GM12878 (cell line): Measurements from ENCODE around the gene TMEM238L. TPM values are rescaled to one million over a fixed set of nuclear protein-coding genes. Genes with fewer than 3 reads are reported as not detected.

Experiments used
- ATF7 ChIP-seq: fragments of 450-650 bp; IDR thresholded peaks from 2 replicates; pipeline ENCODE4 v1.6.1; 2016; ENCODE audit warnings: low read depth, mild to moderate bottlenecking
- CBX5 ChIP-seq: sonication (generic); IDR thresholded peaks from 2 replicates; pipeline ENCODE4 v1.6.1; 2016; ENCODE audit warnings: low read depth, moderate library complexity, mild to moderate bottlenecking, inconsistent platforms
- CHD1 ChIP-seq: IDR thresholded peaks from 2 replicates; pipeline ENCODE4 v1.6.1; 2012; ENCODE audit warnings: low read depth, low read length, improper control_type of control experiment
- GATAD2B ChIP-seq: fragments of 450-650 bp; conservative IDR thresholded peaks from 2 replicates; pipeline ENCODE4 v1.6.1; 2017; ENCODE audit warnings: low read depth, mild to moderate bottlenecking, moderate library complexity
- JUND ChIP-seq: IDR thresholded peaks from 2 replicates; pipeline ENCODE4 v1.6.1; 2012; ENCODE audit warnings: low read depth, mild to moderate bottlenecking, low read length, improper control_type of control experiment, moderate library complexity
- MEF2A ChIP-seq: IDR thresholded peaks from 2 replicates; pipeline ENCODE4 v1.6.1; 2011; ENCODE audit warnings: low read depth, mild to moderate bottlenecking, low read length, moderate library complexity; ENCODE audit not compliant: insufficient read depth
- NFYB ChIP-seq: IDR thresholded peaks from 2 replicates; pipeline ENCODE4 v1.6.1; 2011; ENCODE audit warnings: low read depth, mild to moderate bottlenecking, low read length, improper control_type of control experiment, moderate library complexity; ENCODE audit not compliant: insufficient read depth
- SIN3A ChIP-seq: IDR thresholded peaks from 2 replicates; pipeline ENCODE4 v1.6.1; 2012; ENCODE audit warnings: low read depth, low read length, improper control_type of control experiment
- SIX5 ChIP-seq: IDR thresholded peaks from 2 replicates; pipeline ENCODE4 v1.6.1; 2011; ENCODE audit warnings: mild to moderate bottlenecking, low read depth, low read length, moderate library complexity; ENCODE audit not compliant: severe bottlenecking
- SMARCA5 ChIP-seq: fragments of 450-650 bp; IDR thresholded peaks from 2 replicates; pipeline ENCODE4 v1.6.1; 2017; ENCODE audit warnings: mild to moderate bottlenecking
- SMC3 ChIP-seq: IDR thresholded peaks from 2 replicates; pipeline ENCODE4 v1.6.1; 2011; ENCODE audit warnings: low read length, improper control_type of control experiment, borderline replicate concordance
- SUPT20H ChIP-seq: IDR thresholded peaks from 2 replicates; pipeline ENCODE4 v1.6.1; 2011; ENCODE audit warnings: low read depth, mild to moderate bottlenecking, low read length, moderate library complexity, borderline replicate concordance; ENCODE audit not compliant: control insufficient read depth
- TCF12 ChIP-seq: IDR thresholded peaks from 2 replicates; pipeline ENCODE4 v1.6.1; 2011; ENCODE audit warnings: low read depth, mild to moderate bottlenecking, low read length
- YY1 ChIP-seq: IDR thresholded peaks from 2 replicates; pipeline ENCODE4 v1.6.1; 2011; ENCODE audit warnings: low read depth, mild to moderate bottlenecking, low read length
- ZNF24 ChIP-seq: fragments of 450-650 bp; IDR thresholded peaks from 2 replicates; pipeline ENCODE4 v1.6.1; 2017; ENCODE audit warnings: antibody characterized with exemption, mild to moderate bottlenecking
- polyA plus RNA-seq, 11 experiments: library from polyadenylated mRNA; depleted of rRNA in 4 of 11; unstranded in 6 of 11; stranded (reverse) in 5 of 11; fragments of >200 nt; fragmentation: Nextera tagmentation in 4 of 11; fragmentation: Illumina TruSeq in 1 of 11; extraction: Ambion mirVana in 4 of 11; extraction: Trizol in 1 of 11; gene quantifications; 1 replicate in 1 of 11; 2 replicates in 10 of 11; pipeline versions ENCODE4 v1.2.1 to v1.2.3, GENCODE V29; 2011 to 2016; ENCODE audit warnings: inconsistent platforms in 2 of 11, missing spikeins in 2 of 11, low read depth in 1 of 11
- total RNA-seq, 4 experiments: library from RNA; depleted of rRNA in 3 of 4; stranded (reverse); fragments of >200 nt in 3 of 4; fragmentation: Illumina TruSeq in 1 of 4; extraction: Trizol in 1 of 4; gene quantifications; 2 replicates each; pipeline versions ENCODE4 v1.2.1 to v1.2.3, GENCODE V29; 2013 to 2021
- TF ChIP-seq, protein P1 (sequence below): fragments of 450-650 bp; IDR thresholded peaks from 2 replicates; pipeline ENCODE4 v1.6.1; 2017; ENCODE audit warnings: borderline replicate concordance
- TF ChIP-seq, protein P2 (sequence below): fragments of 450-650 bp; IDR thresholded peaks from 2 replicates; pipeline ENCODE4 v1.6.1; 2017; ENCODE audit warnings: antibody characterized with exemption, mild to moderate bottlenecking, moderate library complexity
- TF ChIP-seq, protein P3 (sequence below): IDR thresholded peaks from 2 replicates; pipeline ENCODE4 v1.6.1; 2012; ENCODE audit warnings: low read length, inconsistent platforms
- TF ChIP-seq, protein P4 (sequence below), 3 experiments: IDR thresholded peaks in 2 of 3; conservative IDR thresholded peaks in 1 of 3; 2 replicates each; pipeline ENCODE4 v1.5.1; 2011; ENCODE audit warnings: low read depth in 3 of 3, low read length in 3 of 3, mild to moderate bottlenecking in 3 of 3, control low read depth in 2 of 3, moderate library complexity in 2 of 3, inconsistent platforms in 1 of 3, mixed read lengths in 1 of 3; ENCODE audit not compliant: control insufficient read depth in 2 of 3, insufficient read depth in 1 of 3; ENCODE audit errors: extremely low read depth in 1 of 3
- TF ChIP-seq, protein P5 (sequence below): IDR thresholded peaks from 2 replicates; pipeline ENCODE4 v1.6.1; 2011; ENCODE audit warnings: low read depth, mild to moderate bottlenecking, low read length, moderate library complexity, borderline replicate concordance; ENCODE audit errors: extremely low read depth

Gene TMEM238L
- total and polyA plus RNA-seq, 10 of the 15 experiments (the other 5 are each of a cell fraction or from before 2014, with no cell fraction given): not detected

DNA sequence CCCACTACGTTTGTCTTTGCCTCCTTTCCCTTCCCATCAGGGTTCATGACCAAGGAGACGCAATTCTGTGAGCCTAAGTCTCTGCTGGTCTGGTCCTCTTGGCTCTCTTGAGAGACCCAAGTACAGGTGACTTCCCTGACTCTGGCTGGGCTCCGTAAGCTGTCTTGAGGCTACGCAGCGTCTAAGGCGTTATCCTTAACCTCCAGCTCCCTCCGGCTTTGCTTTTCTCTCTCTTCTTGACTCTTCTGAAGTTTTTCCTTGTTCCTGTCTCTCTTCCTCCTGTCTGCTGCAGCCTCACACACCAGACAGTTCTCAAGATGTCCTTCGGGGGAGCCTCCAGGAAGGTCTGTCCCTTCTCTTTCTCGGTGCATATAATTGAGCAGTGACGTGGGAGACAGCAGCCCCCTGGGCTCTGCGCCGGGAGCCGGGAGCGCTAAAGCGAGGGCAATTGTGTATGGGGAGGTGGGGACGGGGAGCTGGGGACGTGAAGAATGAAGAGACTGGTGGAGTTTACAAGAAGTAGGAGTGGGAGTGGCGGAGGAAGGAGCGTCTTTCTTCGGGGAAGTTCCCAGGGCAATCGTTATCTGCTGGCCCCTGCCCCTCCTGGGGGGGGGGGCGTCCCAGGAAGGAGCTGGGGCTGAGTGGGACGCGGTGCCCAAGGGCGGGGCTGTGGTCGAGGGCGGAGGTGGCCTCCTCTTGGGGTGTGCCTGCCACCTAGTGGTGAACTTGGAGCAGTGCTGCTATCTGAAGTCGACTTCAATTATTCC lies 40.9 kb upstream of the TMEM238L start (continued):
- TF ChIP-seq, protein P1, sequence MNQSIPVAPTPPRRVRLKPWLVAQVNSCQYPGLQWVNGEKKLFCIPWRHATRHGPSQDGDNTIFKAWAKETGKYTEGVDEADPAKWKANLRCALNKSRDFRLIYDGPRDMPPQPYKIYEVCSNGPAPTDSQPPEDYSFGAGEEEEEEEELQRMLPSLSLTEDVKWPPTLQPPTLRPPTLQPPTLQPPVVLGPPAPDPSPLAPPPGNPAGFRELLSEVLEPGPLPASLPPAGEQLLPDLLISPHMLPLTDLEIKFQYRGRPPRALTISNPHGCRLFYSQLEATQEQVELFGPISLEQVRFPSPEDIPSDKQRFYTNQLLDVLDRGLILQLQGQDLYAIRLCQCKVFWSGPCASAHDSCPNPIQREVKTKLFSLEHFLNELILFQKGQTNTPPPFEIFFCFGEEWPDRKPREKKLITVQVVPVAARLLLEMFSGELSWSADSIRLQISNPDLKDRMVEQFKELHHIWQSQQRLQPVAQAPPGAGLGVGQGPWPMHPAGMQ: no peak
- no peak for TF ChIP-seq ATF7
- peak; percentile 65 for TF ChIP-seq YY1
- TF ChIP-seq TCF12: no peak
- TF ChIP-seq SMARCA5: no peak
- TF ChIP-seq SMC3: peak; percentile 89
- no peak for TF ChIP-seq CBX5
- TF ChIP-seq NFYB: no peak
- no peak for TF ChIP-seq GATAD2B
- TF ChIP-seq MEF2A: no peak
- TF ChIP-seq, protein P2, sequence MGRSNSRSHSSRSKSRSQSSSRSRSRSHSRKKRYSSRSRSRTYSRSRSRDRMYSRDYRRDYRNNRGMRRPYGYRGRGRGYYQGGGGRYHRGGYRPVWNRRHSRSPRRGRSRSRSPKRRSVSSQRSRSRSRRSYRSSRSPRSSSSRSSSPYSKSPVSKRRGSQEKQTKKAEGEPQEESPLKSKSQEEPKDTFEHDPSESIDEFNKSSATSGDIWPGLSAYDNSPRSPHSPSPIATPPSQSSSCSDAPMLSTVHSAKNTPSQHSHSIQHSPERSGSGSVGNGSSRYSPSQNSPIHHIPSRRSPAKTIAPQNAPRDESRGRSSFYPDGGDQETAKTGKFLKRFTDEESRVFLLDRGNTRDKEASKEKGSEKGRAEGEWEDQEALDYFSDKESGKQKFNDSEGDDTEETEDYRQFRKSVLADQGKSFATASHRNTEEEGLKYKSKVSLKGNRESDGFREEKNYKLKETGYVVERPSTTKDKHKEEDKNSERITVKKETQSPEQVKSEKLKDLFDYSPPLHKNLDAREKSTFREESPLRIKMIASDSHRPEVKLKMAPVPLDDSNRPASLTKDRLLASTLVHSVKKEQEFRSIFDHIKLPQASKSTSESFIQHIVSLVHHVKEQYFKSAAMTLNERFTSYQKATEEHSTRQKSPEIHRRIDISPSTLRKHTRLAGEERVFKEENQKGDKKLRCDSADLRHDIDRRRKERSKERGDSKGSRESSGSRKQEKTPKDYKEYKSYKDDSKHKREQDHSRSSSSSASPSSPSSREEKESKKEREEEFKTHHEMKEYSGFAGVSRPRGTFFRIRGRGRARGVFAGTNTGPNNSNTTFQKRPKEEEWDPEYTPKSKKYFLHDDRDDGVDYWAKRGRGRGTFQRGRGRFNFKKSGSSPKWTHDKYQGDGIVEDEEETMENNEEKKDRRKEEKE: no peak
- TF ChIP-seq SIN3A: no peak
- TF ChIP-seq JUND: no peak
- TF ChIP-seq, protein P3, sequence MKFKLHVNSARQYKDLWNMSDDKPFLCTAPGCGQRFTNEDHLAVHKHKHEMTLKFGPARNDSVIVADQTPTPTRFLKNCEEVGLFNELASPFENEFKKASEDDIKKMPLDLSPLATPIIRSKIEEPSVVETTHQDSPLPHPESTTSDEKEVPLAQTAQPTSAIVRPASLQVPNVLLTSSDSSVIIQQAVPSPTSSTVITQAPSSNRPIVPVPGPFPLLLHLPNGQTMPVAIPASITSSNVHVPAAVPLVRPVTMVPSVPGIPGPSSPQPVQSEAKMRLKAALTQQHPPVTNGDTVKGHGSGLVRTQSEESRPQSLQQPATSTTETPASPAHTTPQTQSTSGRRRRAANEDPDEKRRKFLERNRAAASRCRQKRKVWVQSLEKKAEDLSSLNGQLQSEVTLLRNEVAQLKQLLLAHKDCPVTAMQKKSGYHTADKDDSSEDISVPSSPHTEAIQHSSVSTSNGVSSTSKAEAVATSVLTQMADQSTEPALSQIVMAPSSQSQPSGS: no peak
- TF ChIP-seq, protein P4, sequence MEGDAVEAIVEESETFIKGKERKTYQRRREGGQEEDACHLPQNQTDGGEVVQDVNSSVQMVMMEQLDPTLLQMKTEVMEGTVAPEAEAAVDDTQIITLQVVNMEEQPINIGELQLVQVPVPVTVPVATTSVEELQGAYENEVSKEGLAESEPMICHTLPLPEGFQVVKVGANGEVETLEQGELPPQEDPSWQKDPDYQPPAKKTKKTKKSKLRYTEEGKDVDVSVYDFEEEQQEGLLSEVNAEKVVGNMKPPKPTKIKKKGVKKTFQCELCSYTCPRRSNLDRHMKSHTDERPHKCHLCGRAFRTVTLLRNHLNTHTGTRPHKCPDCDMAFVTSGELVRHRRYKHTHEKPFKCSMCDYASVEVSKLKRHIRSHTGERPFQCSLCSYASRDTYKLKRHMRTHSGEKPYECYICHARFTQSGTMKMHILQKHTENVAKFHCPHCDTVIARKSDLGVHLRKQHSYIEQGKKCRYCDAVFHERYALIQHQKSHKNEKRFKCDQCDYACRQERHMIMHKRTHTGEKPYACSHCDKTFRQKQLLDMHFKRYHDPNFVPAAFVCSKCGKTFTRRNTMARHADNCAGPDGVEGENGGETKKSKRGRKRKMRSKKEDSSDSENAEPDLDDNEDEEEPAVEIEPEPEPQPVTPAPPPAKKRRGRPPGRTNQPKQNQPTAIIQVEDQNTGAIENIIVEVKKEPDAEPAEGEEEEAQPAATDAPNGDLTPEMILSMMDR (IDR thresholded peaks at IDR 0.05 in 2 of 3, conservative IDR thresholded peaks at IDR 0.05 in 1 of 3; ENCODE audit: control insufficient read depth in 2 of 3, extremely low read depth in 1 of 3, insufficient read depth in 1 of 3, low read depth in 3 of 3, low read length in 3 of 3): peak; percentile 81 to 93 (median 84)
- no peak for TF ChIP-seq SUPT20H
- no peak for TF ChIP-seq SIX5
- TF ChIP-seq ZNF24: no peak
- TF ChIP-seq CHD1: no peak
- TF ChIP-seq, protein P5, sequence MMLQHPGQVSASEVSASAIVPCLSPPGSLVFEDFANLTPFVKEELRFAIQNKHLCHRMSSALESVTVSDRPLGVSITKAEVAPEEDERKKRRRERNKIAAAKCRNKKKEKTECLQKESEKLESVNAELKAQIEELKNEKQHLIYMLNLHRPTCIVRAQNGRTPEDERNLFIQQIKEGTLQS: no peak
